HepG2 (cell line): Measurements from ENCODE around the gene CES2. TPM values are rescaled to one million over a fixed set of nuclear protein-coding genes. Genes with fewer than 3 reads are reported as not detected.

Experiments used
- GABPA ChIP-seq, 2 experiments: IDR thresholded peaks; 2 replicates each; pipeline ENCODE4 v1.6.1; 2011 to 2016; ENCODE audit warnings: low read depth in 2 of 2, low read length in 1 of 2, missing biosample characterization in 1 of 2, missing genetic modification characterization in 1 of 2
- GATAD2A ChIP-seq: IDR thresholded peaks from 2 replicates; pipeline ENCODE4 v1.6.1; 2016
- HNRNPUL1 ChIP-seq: fragments of 200-400 bp; formaldehyde crosslinking; IDR thresholded peaks from 2 replicates; pipeline ENCODE4 v1.6.1; 2017; ENCODE audit warnings: low read depth, mild to moderate bottlenecking, low read length, moderate library complexity
- KLF16 ChIP-seq, 2 experiments: sonication (generic) in 1 of 2; formaldehyde crosslinking in 1 of 2; IDR thresholded peaks; 2 replicates each; pipeline versions ENCODE4 v1.6.1 to v1.8.0; 2016 to 2023; ENCODE audit warnings: missing genetic modification reagents in 2 of 2, missing compliant biosample characterization in 1 of 2
- RARG ChIP-seq: sonication (generic); formaldehyde crosslinking; IDR thresholded peaks from 2 replicates; pipeline ENCODE4 v1.4.0; 2020; ENCODE audit warnings: low read depth, mild to moderate bottlenecking, missing genetic modification reagents
- SOX6 ChIP-seq, 2 experiments: fragments of 450-650 bp in 1 of 2; sonication (generic) in 1 of 2; formaldehyde crosslinking in 1 of 2; IDR thresholded peaks; 2 replicates each; pipeline versions ENCODE4 v1.4.0 to v1.6.1; 2017 to 2020; ENCODE audit warnings: antibody characterized with exemption in 1 of 2, mild to moderate bottlenecking in 1 of 2, missing genetic modification reagents in 1 of 2
- ZBTB8A ChIP-seq: sonication (generic); formaldehyde crosslinking; IDR thresholded peaks from 2 replicates; pipeline ENCODE4 v1.4.0; 2020; ENCODE audit warnings: mild to moderate bottlenecking, low read depth, missing genetic modification reagents, borderline replicate concordance
- ZNF235 ChIP-seq: sonication (generic); formaldehyde crosslinking; IDR thresholded peaks from 2 replicates; pipeline ENCODE4 v1.8.1; 2023; ENCODE audit warnings: mild to moderate bottlenecking, missing genetic modification reagents, borderline replicate concordance
- ZNF256 ChIP-seq: sonication (generic); formaldehyde crosslinking; conservative IDR thresholded peaks from 2 replicates; pipeline ENCODE4 v1.4.0; 2020; ENCODE audit warnings: missing genetic modification reagents
- ZNF274 ChIP-seq: sonication (generic); formaldehyde crosslinking; IDR thresholded peaks from 2 replicates; pipeline ENCODE4 v1.5.1; 2020; ENCODE audit warnings: mild to moderate bottlenecking, missing genetic modification reagents
- ZNF292 ChIP-seq: sonication (generic); formaldehyde crosslinking; IDR thresholded peaks from 2 replicates; pipeline ENCODE4 v1.8.1; 2022; ENCODE audit warnings: mild to moderate bottlenecking, low read depth, missing genetic modification reagents, borderline replicate concordance
- ZNF615 ChIP-seq: sonication (generic); formaldehyde crosslinking; IDR thresholded peaks from 2 replicates; pipeline ENCODE4 v1.5.0; 2020; ENCODE audit warnings: mild to moderate bottlenecking, missing genetic modification reagents, borderline replicate concordance
- ZNF839 ChIP-seq: sonication (generic); formaldehyde crosslinking; IDR thresholded peaks from 2 replicates; pipeline ENCODE4 v1.4.0; 2020; ENCODE audit warnings: missing genetic modification reagents, mild to moderate bottlenecking, borderline replicate concordance
- polyA plus RNA-seq, 8 experiments: library from polyadenylated mRNA; depleted of rRNA in 3 of 8; stranded (reverse) in 7 of 8; unstranded in 1 of 8; fragments of >200 nt; fragmentation: Illumina TruSeq in 4 of 8; extraction: Trizol in 4 of 8; gene quantifications; 2 replicates each; pipeline versions ENCODE4 v1.2.1 to v1.2.3, GENCODE V29; 2011 to 2016; ENCODE audit warnings: low read depth in 4 of 8, missing spikeins in 1 of 8, mixed read lengths in 1 of 8; ENCODE audit not compliant: insufficient read depth in 1 of 8
- total RNA-seq, 5 experiments: library from RNA; depleted of rRNA; stranded (reverse); fragments of >200 nt; fragmentation: Illumina TruSeq; extraction: Trizol; gene quantifications; 2 replicates each; pipeline ENCODE4 v1.2.3, GENCODE V29; 2016; ENCODE audit warnings: low read depth in 1 of 5
- TF ChIP-seq, protein P1 (sequence below): sonication (generic); formaldehyde crosslinking; IDR thresholded peaks from 2 replicates; pipeline ENCODE4 v1.4.0; 2020; ENCODE audit warnings: mild to moderate bottlenecking, missing genetic modification reagents
- TF ChIP-seq, protein P2 (sequence below): sonication (generic); formaldehyde crosslinking; IDR thresholded peaks from 2 replicates; pipeline ENCODE4 v1.4.0; 2020; ENCODE audit warnings: missing genetic modification reagents, borderline replicate concordance
- TF ChIP-seq, protein P3 (sequence below), 2 experiments: sonication (generic) in 1 of 2; formaldehyde crosslinking in 1 of 2; IDR thresholded peaks; 2 replicates each; pipeline versions ENCODE4 v1.4.0 to v1.6.1; 2016 to 2020; ENCODE audit warnings: borderline replicate concordance in 1 of 2, low read depth in 1 of 2, mild to moderate bottlenecking in 1 of 2, missing genetic modification reagents in 1 of 2
- TF ChIP-seq, protein P4 (sequence below): sonication (generic); formaldehyde crosslinking; IDR thresholded peaks from 2 replicates; pipeline ENCODE4 v1.4.0; 2020; ENCODE audit warnings: missing genetic modification reagents

CES2 gene
- total and polyA plus RNA-seq, 2 of the 13 experiments (the other 11 are each of a cell fraction or from before 2014, with no cell fraction given): 50.6 to 63.8 TPM

DNA sequence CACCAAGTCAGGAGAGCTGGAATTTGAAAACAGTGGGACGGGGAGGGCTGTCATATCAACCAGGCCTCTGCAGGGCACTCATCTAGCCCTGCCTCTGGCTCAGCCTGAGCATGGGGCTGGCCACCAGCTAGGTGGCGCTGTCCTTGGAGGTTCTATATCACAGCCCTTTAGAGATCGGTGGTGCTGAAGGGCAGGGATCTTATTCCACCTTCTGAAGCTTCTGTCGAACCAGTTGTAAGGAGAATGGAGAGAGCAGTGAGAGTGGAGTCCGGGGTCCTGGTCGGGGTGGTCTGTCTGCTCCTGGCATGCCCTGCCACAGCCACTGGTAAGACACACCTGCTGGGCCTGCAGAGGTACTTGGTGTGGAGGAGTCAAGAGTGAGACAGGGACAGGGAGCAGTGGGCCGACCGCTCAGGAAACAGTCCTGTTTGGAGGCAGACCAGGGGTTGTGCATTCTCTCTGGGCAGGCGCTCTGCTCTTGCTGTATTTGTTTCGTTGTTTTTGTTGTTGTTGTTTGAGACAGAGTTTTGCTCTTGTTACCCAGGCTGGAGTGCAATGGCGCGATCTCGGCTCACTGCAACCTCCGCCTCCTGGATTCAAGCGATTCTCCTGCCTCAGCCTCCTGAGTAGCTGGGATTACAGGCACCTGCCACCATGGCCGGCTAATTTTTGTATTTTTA, 25.9 kb downstream of the CES2 start, which contains the start of gene CES3 (continued):
- 0 out of 2 replicates have a peak, but pooled peaks have one; percentile 75 for TF ChIP-seq RARG (CRISPR knock-in tag)
- TF ChIP-seq ZNF274: 0 out of 2 replicates have a peak, but pooled peaks have one; percentile 32
- TF ChIP-seq, protein P1, sequence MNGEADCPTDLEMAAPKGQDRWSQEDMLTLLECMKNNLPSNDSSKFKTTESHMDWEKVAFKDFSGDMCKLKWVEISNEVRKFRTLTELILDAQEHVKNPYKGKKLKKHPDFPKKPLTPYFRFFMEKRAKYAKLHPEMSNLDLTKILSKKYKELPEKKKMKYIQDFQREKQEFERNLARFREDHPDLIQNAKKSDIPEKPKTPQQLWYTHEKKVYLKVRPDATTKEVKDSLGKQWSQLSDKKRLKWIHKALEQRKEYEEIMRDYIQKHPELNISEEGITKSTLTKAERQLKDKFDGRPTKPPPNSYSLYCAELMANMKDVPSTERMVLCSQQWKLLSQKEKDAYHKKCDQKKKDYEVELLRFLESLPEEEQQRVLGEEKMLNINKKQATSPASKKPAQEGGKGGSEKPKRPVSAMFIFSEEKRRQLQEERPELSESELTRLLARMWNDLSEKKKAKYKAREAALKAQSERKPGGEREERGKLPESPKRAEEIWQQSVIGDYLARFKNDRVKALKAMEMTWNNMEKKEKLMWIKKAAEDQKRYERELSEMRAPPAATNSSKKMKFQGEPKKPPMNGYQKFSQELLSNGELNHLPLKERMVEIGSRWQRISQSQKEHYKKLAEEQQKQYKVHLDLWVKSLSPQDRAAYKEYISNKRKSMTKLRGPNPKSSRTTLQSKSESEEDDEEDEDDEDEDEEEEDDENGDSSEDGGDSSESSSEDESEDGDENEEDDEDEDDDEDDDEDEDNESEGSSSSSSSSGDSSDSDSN: peak; percentile 61
- TF ChIP-seq KLF16 (CRISPR knock-in tag; IDR thresholded peaks at IDR 0.05): peak in 1 of 2 experiments; percentile 65; a peak in 1 of 4 replicates
- TF ChIP-seq, protein P2, sequence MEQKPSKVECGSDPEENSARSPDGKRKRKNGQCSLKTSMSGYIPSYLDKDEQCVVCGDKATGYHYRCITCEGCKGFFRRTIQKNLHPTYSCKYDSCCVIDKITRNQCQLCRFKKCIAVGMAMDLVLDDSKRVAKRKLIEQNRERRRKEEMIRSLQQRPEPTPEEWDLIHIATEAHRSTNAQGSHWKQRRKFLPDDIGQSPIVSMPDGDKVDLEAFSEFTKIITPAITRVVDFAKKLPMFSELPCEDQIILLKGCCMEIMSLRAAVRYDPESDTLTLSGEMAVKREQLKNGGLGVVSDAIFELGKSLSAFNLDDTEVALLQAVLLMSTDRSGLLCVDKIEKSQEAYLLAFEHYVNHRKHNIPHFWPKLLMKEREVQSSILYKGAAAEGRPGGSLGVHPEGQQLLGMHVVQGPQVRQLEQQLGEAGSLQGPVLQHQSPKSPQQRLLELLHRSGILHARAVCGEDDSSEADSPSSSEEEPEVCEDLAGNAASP (CRISPR knock-in tag): peak; percentile 29; the same call in 1 of the 2 replicates
- no peak for TF ChIP-seq ZBTB8A (CRISPR knock-in tag)
- TF ChIP-seq, protein P3, sequence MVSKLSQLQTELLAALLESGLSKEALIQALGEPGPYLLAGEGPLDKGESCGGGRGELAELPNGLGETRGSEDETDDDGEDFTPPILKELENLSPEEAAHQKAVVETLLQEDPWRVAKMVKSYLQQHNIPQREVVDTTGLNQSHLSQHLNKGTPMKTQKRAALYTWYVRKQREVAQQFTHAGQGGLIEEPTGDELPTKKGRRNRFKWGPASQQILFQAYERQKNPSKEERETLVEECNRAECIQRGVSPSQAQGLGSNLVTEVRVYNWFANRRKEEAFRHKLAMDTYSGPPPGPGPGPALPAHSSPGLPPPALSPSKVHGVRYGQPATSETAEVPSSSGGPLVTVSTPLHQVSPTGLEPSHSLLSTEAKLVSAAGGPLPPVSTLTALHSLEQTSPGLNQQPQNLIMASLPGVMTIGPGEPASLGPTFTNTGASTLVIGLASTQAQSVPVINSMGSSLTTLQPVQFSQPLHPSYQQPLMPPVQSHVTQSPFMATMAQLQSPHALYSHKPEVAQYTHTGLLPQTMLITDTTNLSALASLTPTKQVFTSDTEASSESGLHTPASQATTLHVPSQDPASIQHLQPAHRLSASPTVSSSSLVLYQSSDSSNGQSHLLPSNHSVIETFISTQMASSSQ (IDR thresholded peaks at IDR 0.05; ENCODE audit: low read depth): no peak
- TF ChIP-seq, protein P3 (CRISPR knock-in tag; IDR thresholded peaks at IDR 0.05; ENCODE audit: borderline replicate concordance): peak; percentile 18; the same call in 1 of the 2 replicates
- TF ChIP-seq GATAD2A (CRISPR knock-in tag): peak; percentile 65
- TF ChIP-seq HNRNPUL1: no peak
- no peak for TF ChIP-seq ZNF235 (CRISPR knock-in tag)
- TF ChIP-seq ZNF256 (CRISPR knock-in tag): no peak
- 0 out of 2 replicates have a peak, but pooled peaks have one; percentile 56 for TF ChIP-seq ZNF615 (CRISPR knock-in tag)
- no peak for TF ChIP-seq ZNF839
- TF ChIP-seq ZNF292 (CRISPR knock-in tag): no peak; the same call in 1 of the 2 replicates
- TF ChIP-seq, protein P4, sequence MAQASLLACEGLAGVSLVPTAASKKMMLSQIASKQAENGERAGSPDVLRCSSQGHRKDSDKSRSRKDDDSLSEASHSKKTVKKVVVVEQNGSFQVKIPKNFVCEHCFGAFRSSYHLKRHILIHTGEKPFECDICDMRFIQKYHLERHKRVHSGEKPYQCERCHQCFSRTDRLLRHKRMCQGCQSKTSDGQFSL (CRISPR knock-in tag): no peak
- TF ChIP-seq GABPA (IDR thresholded peaks at IDR 0.05; ENCODE audit: low read depth, low read length): no peak
- no peak; the same call in 1 of the 2 replicates for TF ChIP-seq GABPA (CRISPR knock-in tag; IDR thresholded peaks at IDR 0.05; ENCODE audit: low read depth)
- TF ChIP-seq SOX6 (IDR thresholded peaks at IDR 0.05): no peak
- TF ChIP-seq SOX6 (CRISPR knock-in tag; IDR thresholded peaks at IDR 0.05): 0 out of 2 replicates have a peak, but pooled peaks have one; percentile 29
